NCI-H748 (cell line): ENCODE data around the gene MYT1.
"Not testable (repeated sequence)": the region's sequence is repeated elsewhere in the genome, so short reads cannot be mapped to it uniquely, and the experiment has no call there.

Experiments
- DNase-seq: peaks from one replicate; lab custom pipeline; 2025; ENCODE audit not compliant: unreplicated experiment; lab: John Stamatoyannopoulos, UW

MYT1 gene

GRCh38 chr20:64164123-64164836 is at the start of gene MYT1:
Gene MYT1 (plus strand): TSS chr20:64164452. CDS start chr20:64198862, 34,410 bp downstream.
- DNase-seq: peak; percentile 92

DNA sequence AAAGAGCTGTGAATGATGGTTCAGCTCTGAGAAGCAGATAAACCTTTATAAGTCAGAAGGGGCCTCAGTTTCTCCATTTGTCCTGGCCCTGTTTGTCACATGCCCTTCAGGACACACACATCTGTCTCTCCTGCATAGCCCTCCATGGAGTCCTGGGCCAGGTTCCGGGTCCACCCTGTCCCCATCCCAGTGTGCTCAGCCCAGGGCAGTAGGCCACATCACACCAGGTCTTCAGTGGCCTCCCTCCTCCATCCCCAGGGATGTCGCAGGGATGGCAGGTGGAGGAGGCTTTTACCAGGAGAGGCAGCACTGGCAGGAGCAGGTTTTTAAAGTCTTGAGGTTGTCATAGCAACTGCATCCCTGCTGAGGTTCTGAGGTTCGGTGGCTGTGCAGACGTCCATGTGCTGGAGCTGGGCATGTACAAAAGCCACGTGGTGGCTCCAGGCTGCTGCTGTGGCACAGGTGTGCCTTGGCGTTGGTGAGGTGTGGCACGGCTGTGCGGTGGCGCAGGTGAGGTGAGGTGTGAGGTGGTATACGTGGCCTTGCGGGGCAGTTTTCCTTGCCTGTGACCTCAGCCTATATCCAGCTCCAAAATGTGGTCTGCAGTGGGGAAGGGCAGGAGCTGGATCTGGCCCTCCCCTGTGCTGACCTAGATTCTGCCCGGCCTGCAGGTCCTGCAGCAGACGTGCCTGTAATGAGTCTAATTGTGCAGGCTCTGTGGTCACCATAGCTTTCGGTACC is 48.9 kb upstream of the MYT1 start:
- peak; percentile 28 for DNase-seq

DNA sequence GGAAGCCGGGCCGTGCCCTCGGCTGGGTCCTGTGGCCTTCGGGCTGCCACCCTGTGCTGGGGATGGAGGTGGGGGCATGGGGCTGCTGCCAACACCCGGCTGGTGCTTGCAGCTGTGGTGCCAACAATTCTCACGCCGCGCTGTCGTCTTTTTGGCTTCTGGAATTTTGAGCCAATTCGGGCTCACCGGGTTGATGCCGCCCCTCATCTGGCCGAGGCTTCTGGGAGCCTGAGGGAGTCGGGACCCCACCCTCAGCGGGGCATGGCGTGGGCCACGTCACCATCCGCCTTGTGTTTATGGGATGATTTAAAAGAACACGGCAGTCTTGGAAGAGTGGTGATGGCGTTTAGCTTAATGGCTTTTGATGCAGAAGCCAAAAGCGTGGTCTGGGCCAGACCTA is 48.2 kb upstream of the MYT1 start:
- no peak for DNase-seq

DNA sequence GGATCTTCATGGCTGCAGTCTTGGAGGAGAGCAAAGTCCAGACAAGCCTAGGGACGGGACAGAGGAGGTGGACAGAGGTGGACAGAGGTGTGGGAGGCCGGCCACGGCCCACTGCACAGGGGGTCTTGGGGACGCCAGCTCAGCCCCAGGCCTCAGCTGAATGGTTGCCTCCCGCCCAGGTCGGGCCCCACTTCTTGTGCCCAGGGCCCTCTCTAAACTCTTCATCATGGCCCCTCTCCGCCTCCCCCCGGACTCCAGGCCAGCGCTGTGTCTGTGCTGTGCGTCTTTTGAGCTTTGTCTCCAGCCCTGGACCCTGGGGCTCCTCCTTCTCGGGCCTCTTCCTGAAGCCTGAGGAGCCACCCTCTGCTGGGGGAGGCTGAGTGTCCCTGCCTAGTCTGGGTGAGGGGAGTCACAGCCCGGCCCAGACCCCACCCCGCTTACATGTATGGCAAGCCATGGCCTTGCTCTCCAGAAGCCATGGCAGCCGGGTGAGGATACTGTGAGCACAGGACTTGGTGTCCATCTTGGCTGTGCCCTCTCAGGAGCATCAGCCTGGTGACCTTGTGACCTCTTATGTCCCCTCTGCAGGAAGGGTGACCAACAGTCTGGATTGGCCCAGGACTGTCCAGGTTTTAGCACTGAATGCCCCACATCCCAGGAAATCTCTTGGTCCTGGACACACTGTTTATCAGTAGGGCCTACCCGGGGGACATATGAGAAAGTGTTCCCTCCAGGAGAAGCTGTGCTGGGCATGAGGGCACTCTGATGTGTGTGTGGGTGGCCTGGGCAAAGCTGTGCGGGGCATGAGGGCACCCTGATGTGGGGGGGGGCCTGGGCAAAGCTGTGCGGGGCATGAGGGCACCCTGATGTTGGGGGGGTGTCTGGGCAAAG is 47.5 kb upstream of the MYT1 start:
- DNase-seq: no peak

GRCh38 chr20:64117432-64117777 is 46.8 kb upstream of the MYT1 start:
- not testable (repeated sequence) for DNase-seq

DNA sequence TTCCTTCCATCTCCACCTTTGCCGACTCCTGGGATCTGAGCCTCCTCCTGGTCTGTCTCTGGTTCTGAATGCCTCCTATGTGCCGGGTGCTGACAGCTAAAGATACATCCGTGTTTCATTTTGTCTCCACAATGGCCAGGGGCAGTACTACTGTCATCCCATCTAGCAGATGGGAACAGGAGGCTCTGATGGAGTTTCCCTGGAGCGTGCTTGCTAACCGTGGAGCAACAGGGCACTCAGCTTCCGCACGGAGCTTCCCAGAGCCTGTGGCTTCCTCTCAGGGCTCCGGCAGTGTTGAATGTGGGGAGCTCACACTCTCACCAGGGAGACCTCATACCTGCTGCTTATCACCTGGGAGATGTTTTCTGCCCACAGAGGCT is 45.0 kb upstream of the MYT1 start:
- DNase-seq: no peak

- no peak for DNase-seq
Observed at GRCh38 chr20:64119681-64120341, 44.4 kb upstream of the MYT1 start.

- no peak for DNase-seq
Observed at GRCh38 chr20:64121586-64121985, 42.7 kb upstream of the MYT1 start.

- not testable (repeated sequence) for DNase-seq
Observed at GRCh38 chr20:64122927-64123326, 41.3 kb upstream of the MYT1 start.

DNA sequence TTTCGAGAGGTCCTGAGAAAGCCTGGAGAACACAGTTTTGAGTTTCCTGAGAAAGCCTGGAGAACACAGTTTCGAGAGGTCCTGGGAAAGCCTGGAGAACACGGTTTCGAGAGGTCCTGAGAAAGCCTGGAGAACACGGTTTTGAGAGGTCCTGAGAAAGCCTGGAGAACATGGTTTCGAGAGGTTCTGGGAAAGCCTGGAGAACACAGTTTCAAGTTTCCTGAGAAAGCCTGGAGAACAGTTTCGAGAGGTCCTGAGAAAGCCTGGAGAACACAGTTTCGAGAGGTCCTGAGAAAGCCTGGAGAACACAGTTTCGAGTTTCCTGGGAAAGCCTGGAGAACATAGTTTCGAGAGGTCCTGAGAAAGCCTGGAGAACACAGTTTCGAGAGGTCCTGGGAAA is 40.7 kb upstream of the MYT1 start:
- DNase-seq: not testable (repeated sequence)

DNA sequence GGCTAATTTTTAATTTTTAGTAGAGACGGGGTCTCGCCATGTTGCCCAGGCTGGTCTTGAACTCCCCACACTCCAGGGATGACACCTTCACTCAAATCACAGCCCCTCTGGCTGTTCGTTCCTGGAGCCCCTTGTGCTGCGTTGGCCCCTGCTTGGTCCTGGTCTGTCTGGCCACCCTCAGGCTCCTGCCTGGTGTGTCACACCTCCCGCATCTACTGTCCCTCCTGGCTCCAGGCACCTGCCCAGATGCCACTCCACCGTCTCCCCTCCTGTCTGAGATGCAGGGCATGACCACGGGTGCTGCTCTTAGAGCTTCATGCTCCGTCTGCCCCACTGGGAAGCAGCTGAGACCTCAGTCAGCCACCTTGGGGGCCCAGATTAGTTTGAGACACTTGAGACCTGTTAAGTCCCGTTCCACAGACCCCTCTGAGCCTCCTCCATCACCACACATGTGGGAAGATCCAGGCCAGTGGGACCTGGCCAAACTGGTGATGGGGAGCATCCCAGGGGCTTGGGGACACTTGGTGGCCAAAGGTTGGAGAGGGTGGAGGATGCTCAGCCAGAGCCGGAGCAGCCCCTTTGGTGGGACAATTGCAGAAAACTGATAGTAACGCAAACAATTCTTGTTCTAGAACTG is 35.0 kb upstream of the MYT1 start:
- DNase-seq: no peak

DNA sequence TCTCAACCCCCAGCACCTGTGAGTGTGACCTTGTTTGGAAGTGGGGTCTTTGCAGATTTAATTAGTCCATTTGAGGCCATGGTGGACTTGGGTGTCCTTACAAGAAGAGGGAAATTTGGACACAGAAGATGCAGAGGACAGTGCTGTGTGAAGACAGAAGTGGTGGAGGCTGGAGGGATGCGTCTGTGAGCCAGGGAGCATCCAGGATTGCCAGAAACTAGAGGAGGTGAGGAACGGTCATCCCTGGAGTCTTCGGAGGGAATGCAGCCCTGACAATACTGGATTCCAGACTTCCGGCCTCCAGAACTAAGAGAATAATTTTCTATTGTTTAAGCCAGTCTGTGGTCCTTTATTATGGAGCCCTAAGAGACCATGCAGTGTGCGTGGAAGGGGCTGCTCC is 34.0 kb upstream of the MYT1 start:
- DNase-seq: no peak

GRCh38 chr20:64130876-64131275 is 33.4 kb upstream of the MYT1 start:
- no peak for DNase-seq

GRCh38 chr20:64131406-64131805 is 32.8 kb upstream of the MYT1 start:
- DNase-seq: peak; percentile 62

DNA sequence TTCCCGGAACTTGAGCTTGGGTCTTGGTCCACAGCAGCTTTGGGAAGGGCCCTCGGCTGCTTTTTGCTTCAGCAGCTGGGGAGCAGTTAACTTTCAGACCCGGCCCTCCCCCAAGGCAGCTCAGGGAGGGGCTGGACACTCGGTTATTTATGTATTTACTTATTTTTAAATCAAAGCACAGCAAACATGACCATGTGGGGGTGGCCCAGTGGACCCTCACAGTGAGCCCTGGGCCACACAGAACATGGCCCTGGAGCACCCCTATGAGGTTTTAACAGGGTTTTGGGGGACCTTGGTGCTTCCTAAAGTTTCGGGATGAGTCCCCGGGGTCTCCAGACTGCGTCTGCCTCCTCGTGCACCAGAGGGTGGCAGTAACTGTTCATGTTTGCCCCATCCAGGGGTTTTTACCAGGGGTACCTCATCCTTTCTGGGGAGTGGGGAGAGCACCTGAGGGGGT is 30.3 kb upstream of the MYT1 start:
- DNase-seq: no peak

- not testable (repeated sequence) for DNase-seq
Observed at GRCh38 chr20:64134744-64135143, 29.5 kb upstream of the MYT1 start.

- DNase-seq: no peak
Observed at GRCh38 chr20:64136004-64136710, 28.1 kb upstream of the MYT1 start.

- no peak for DNase-seq
Observed at GRCh38 chr20:64137598-64138031, 26.6 kb upstream of the MYT1 start.

DNA sequence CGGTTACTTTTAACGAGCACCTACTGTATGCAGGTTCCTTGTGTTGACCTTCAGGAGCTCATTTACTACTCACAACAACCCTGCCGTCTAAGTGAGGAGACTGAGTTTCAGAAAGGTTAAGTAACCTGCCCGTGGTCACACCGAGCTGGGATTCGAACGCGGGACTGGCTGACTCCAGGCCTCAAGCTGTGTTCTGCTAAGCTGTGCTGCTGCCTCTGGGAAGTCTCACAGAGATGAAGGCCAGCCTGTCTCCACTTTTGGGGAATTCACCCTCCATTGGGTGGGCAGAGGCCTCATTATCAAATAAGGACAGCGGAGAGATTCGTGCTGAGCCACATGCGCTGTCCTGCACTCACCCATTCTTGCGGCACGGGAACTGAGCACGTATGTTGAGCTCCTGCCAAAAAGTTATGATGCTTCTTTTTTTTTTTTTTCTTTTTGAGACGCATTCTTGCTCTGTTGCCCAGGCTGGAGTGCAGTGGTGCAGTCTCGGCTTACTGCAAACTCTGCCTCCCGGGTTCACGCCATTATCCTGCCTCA is 25.9 kb upstream of the MYT1 start:
- no peak for DNase-seq
